C4-2B (cell line): ENCODE results near the gene AK8.

Source experiments
- CTCF ChIP-seq: fragments of 450-650 bp; conservative IDR thresholded peaks from 2 replicates; pipeline ENCODE4 v1.5.1; 2017; ENCODE audit warnings: mild to moderate bottlenecking
- ZFX ChIP-seq: fragments of 450-650 bp; IDR thresholded peaks from 2 replicates; pipeline ENCODE4 v1.6.1; 2017

- TF ChIP-seq CTCF (no peak), ZFX (no peak)
Measured at GRCh38 chr9:132826131-132826530, 52.0 kb downstream of the AK8 start.
